GM10266 (cell line): ENCODE results near the gene MMP24.

Experiments used
- DNase-seq: peaks from one replicate; pipeline ENCODE4 v3.0.0; 2012; ENCODE audit errors: extremely low spot score
- CTCF ChIP-seq: IDR thresholded peaks from 2 replicates; pipeline ENCODE4 v1.5.1; 2012; ENCODE audit warnings: mild to moderate bottlenecking, low read depth; ENCODE audit not compliant: control insufficient read depth, insufficient read depth; ENCODE audit errors: missing control alignments

The MMP24 gene

GRCh38 chr20:35240083-35240810 lies 13.8 kb downstream of the MMP24 start:
- no peak for DNase-seq
- no peak for TF ChIP-seq CTCF

- no peak for DNase-seq
- no peak for TF ChIP-seq CTCF
Measured at GRCh38 chr20:35240811-35241293, 14.4 kb downstream of the MMP24 start.

- DNase-seq, result no peak
- TF ChIP-seq CTCF, result no peak
Measured at GRCh38 chr20:35243317-35243716, 16.8 kb downstream of the MMP24 start.

- TF ChIP-seq CTCF, result no peak
- DNase-seq, result no peak
Measured at GRCh38 chr20:35243986-35244385, 17.5 kb downstream of the MMP24 start.

GRCh38 chr20:35246723-35247122 lies 20.2 kb downstream of the MMP24 start:
- TF ChIP-seq CTCF, result no peak
- no peak for DNase-seq

- no peak for TF ChIP-seq CTCF
- no peak for DNase-seq
Measured at GRCh38 chr20:35248641-35249475, 22.4 kb downstream of the MMP24 start.

- no peak for TF ChIP-seq CTCF
- DNase-seq, result no peak
Measured at GRCh38 chr20:35251613-35251940, 25.1 kb downstream of the MMP24 start.
